Measurements from ENCODE around the gene ATP5PD.

DNA sequence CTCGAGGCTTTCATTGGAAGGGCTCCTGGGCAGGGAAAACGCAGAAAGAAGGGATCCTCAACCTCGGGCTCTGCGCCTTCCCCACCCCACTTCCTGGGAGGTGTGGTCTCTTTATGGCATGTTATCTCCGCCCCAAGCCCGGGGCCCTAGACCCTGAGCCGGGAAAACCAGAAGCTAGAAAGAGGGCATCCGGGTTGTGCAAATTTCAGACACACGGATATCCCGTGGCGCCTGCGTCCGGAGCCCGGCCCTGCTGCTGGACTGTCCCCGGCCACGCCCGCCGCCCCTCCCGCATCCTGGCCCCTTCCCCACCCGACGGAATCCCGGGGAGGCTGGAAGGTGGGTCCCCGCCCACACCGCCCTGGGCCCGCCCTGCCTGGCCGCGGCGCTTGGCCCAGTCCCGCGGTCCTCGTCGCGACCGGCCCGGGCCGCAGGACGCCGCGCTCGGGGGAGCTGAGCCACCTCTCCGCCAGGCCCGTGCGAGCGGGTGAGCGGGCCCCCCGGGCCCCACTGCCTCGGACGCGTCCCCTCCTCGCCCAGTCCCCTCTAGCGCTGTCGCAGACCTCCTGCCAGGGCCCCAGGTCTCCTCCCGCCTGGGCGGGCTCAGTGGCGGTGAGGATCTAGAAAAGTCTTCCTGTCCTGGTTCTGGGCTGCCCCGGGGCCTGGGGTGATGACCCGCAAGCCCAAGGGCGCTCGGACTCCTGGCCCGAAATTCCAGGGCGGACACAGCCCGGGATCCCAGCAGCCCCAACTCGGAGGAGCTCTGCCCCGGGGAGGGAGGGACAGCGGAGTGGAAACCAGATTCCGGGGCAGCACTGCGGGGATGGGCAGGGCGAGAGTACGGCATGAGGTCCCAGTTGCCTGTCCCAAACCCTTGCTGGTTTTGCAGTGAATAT lies 41.0 kb upstream of the ATP5PD start, which contains the start of gene SLC16A5:
- TF ChIP-seq, protein P1, sequence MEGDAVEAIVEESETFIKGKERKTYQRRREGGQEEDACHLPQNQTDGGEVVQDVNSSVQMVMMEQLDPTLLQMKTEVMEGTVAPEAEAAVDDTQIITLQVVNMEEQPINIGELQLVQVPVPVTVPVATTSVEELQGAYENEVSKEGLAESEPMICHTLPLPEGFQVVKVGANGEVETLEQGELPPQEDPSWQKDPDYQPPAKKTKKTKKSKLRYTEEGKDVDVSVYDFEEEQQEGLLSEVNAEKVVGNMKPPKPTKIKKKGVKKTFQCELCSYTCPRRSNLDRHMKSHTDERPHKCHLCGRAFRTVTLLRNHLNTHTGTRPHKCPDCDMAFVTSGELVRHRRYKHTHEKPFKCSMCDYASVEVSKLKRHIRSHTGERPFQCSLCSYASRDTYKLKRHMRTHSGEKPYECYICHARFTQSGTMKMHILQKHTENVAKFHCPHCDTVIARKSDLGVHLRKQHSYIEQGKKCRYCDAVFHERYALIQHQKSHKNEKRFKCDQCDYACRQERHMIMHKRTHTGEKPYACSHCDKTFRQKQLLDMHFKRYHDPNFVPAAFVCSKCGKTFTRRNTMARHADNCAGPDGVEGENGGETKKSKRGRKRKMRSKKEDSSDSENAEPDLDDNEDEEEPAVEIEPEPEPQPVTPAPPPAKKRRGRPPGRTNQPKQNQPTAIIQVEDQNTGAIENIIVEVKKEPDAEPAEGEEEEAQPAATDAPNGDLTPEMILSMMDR (IDR thresholded peaks at IDR 0.05), result no peak
- TF ChIP-seq POLR2A (IDR thresholded peaks at IDR 0.05), result peak in 1 of 2 donors; percentile 30
- peak; percentile 16 for TF ChIP-seq POLR2AphosphoS5 (IDR thresholded peaks at IDR 0.05)
- no peak for TF ChIP-seq EP300 (IDR thresholded peaks at IDR 0.05)
